Fibroblast of the aortic adventitia (primary cell): ENCODE data around the gene UBE2I. TPM values are rescaled to one million over a fixed set of nuclear protein-coding genes. Genes with fewer than 3 reads are reported as not detected.

Source experiments
- DNase-seq: peaks from one replicate; pipeline ENCODE4 v3.0.0-alpha.2; 2010; ENCODE audit warnings: low read depth
- H3K4me3 ChIP-seq: 2 replicates; pipeline ENCODE4 v1.5.1; 2011; ENCODE audit warnings: low read depth, mild to moderate bottlenecking, control low read depth, low read length, moderate library complexity
- CTCF ChIP-seq: IDR thresholded peaks from 2 replicates; pipeline ENCODE4 v1.5.1; 2011; ENCODE audit warnings: mild to moderate bottlenecking, low read length, control low read depth, inconsistent platforms; ENCODE audit not compliant: insufficient read depth
- total RNA-seq: library from RNA; depleted of rRNA; stranded (reverse); fragments of >200 nt; gene quantifications from 2 replicates; pipeline ENCODE4 v1.2.3, GENCODE V29; 2012; ENCODE audit warnings: low replicate concordance

Gene UBE2I
- total RNA-seq, 1 donor: 70.3 TPM

GRCh38 chr16:1277617-1278282, 31.7 kb upstream of the UBE2I start:
- no peak for DNase-seq
- TF ChIP-seq CTCF: no peak
- H3K4me3 ChIP-seq: no peak overlapping the region

GRCh38 chr16:1278477-1278876, 31.0 kb upstream of the UBE2I start:
- H3K4me3 ChIP-seq: no peak overlapping the region
- DNase-seq: no peak
- no peak for TF ChIP-seq CTCF

GRCh38 chr16:1279081-1279944, 30.1 kb upstream of the UBE2I start:
- H3K4me3 ChIP-seq: no peak overlapping the region
- TF ChIP-seq CTCF: no peak
- DNase-seq: no peak

GRCh38 chr16:1279945-1280589, 29.4 kb upstream of the UBE2I start:
- DNase-seq: no peak

GRCh38 chr16:1280783-1281182, 28.7 kb upstream of the UBE2I start:
- no peak for DNase-seq
- H3K4me3 ChIP-seq: no peak overlapping the region
- no peak for TF ChIP-seq CTCF

More at GRCh38 chr16:1279945-1280589, 29.4 kb upstream of the UBE2I start:
- no peak overlapping the region for H3K4me3 ChIP-seq
- TF ChIP-seq CTCF: no peak

GRCh38 chr16:1281517-1281916, 27.9 kb upstream of the UBE2I start:
- no peak for TF ChIP-seq CTCF
- no peak for DNase-seq
- H3K4me3 ChIP-seq: no peak overlapping the region
